H54 (cell line): Measurements from ENCODE around the gene SYTL2.
A peak's percentile ranks its signal among the peaks of the same experiment; 100 is the strongest.

Experiments
- DNase-seq: peaks from one replicate; pipeline ENCODE4 v3.0.0; 2011; ENCODE audit warnings: low spot score, mixed read lengths; ENCODE audit not compliant: insufficient read length
- FAIRE-seq: peaks from 3 replicates; lab custom pipeline; 2011; peaks lifted over from hg19 to GRCh38; lab: Jason Lieb, UNC
- POLR2A ChIP-seq: IDR thresholded peaks from 2 replicates; pipeline ENCODE4 v1.6.1; 2011; ENCODE audit warnings: low read depth, mild to moderate bottlenecking, low read length

The SYTL2 gene

GRCh38 chr11:85811624-85812023 is 683 bp upstream of the SYTL2 start:
- DNase-seq (no peak), FAIRE-seq (no peak)
- TF ChIP-seq POLR2A: no peak

DNA sequence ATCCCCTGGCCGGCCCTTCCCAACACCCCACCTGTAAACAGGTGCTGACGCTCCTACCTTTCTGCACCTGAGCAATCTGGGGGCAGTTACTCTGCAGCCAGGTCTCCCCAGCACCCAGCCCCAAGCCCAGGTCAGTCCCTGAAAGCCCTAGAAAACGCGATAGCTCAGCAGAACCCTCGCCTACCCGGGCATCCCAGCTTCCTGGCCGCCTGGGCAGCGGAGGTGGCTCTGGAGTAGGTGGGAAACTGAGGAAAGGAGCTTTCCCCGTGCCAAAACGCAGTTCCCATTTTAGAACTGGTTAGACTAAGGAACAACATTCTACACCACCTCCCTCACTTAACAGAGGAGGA is 445 bp downstream of the SYTL2 start:
- TF ChIP-seq POLR2A: no peak
- no peak for DNase-seq
- FAIRE-seq: no peak

GRCh38 chr11:85809863-85810262 is 1.1 kb downstream of the SYTL2 start:
- FAIRE-seq (no peak), DNase-seq (no peak)
- no peak for TF ChIP-seq POLR2A

DNA sequence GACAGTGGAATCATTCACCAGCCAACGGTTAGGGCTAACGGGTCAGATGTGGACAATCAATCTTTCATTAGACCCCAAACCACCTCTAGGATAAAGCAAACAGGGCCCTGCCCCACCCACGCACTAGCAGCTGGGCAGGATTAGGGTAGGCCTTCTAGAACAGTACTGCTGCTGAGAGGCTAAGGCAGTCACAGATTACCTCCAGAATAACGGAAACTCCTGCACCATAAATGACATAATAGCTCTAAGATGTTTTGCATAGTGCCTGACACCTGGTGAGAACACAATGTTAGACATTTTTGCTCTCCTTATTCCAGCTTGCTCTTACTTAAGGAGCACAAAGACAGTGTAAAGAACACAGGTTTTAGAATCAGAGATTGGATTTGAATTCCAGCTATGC is 1.8 kb downstream of the SYTL2 start:
- DNase-seq: no peak
- FAIRE-seq: no peak
- no peak for TF ChIP-seq POLR2A

- TF ChIP-seq POLR2A: no peak
- DNase-seq (no peak), FAIRE-seq (no peak)
These were observed 4.1 kb downstream of the SYTL2 start for GRCh38 chr11:85806876-85807275.

DNA sequence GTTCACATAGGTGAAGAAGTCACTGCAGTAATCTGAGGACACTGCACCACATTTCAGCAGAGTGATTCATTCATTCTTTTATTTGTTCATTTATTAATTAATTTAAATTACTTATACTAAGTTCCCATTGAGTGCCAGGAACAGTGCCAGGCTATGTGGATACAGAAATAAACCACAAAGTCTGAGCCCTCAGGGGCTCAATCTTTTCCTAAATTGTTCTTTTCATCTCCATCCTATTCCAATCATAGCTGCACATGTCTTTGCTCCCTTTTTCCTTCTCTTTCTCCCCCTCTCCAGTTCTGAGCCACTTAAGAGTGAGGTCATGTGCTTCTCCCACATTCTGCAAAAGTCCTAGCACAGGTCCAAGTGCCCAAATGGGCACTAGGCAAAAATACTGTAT is 4.9 kb downstream of the SYTL2 start:
- DNase-seq: no peak
- no peak for TF ChIP-seq POLR2A
- no peak for FAIRE-seq

- FAIRE-seq: peak; percentile 23
- no peak for TF ChIP-seq POLR2A
- DNase-seq: no peak
These were observed 5.6 kb downstream of the SYTL2 start for GRCh38 chr11:85805387-85805786.

DNA sequence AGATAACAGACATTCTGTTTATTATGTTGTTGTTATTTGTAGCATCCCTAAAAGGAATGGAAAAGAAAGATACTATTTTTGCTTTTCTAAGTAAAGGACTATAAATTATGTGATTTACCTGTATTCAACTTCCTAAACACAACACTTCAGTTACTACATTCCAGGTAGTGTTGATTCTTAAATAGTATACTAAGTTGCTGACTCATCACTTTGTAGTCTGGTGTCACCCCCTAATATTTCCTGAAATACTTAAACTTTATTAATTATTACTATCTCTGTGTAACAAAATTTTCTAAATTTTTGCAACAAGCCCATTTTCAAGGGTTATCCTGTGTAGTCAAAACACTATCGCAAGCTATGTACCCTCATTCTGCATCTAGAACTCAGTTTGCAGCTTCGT is 7.0 kb downstream of the SYTL2 start:
- DNase-seq (no peak), FAIRE-seq (no peak)
- TF ChIP-seq POLR2A: no peak

DNA sequence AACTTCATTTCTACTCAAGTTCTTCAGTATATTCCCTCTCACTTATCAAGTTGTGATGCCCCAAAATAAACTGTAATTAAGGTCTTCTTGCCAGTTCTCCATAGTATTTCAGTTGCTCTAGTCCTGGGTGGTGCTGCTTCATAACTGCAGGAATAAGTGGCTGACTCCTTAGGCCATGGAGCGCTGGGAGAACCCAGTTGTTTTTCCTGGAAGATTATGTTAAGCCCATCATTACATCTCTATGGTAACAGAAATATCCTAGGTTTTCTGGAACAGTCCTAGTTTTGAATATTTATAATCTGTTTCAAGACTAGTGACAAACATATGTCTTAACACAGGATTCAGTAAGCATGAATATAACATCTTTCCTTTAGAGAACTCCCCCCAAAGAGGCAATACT is 7.6 kb downstream of the SYTL2 start:
- no peak for TF ChIP-seq POLR2A
- no peak for DNase-seq
- no peak for FAIRE-seq

GRCh38 chr11:85801527-85801926 is 9.4 kb downstream of the SYTL2 start:
- TF ChIP-seq POLR2A: no peak
- DNase-seq: no peak
- no peak for FAIRE-seq

DNA sequence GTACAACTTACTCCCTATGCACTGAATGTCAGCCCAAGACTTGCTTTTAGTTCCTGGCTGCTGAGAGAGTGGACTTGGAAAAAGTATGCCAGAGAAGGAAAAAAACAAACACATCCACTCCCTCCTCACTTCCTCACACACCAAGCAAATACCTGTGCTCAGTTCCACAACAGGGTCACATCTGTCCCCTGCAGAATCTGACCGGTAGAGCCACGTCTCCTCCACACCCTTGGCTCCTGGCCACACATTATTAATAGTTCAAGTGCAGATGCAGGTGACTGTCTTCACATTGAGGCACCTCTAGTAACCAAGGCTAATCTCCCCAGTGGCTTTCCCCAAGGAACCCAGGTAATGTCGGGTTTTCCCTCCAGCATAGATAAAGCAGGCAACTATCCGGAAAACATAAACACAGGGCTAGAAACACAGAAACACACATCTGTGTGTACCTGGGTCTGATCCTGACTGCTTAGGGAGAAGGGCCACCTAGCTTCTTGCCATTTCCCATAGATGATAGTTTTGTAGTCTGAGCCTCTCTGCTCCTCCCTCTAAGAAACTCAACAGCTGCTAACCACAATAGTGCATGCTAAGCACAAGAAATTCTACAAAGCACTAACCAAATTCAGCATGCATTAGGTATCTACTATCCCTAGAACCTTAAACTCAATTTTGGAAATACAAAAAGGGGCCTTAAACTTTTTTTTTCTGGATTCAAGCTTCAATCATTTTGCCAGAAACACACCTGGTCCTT is 10.2 kb downstream of the SYTL2 start:
- no peak for TF ChIP-seq POLR2A
- DNase-seq (no peak), FAIRE-seq (no peak)

GRCh38 chr11:85799142-85799541 is 11.8 kb downstream of the SYTL2 start:
- DNase-seq (no peak), FAIRE-seq (no peak)

DNA sequence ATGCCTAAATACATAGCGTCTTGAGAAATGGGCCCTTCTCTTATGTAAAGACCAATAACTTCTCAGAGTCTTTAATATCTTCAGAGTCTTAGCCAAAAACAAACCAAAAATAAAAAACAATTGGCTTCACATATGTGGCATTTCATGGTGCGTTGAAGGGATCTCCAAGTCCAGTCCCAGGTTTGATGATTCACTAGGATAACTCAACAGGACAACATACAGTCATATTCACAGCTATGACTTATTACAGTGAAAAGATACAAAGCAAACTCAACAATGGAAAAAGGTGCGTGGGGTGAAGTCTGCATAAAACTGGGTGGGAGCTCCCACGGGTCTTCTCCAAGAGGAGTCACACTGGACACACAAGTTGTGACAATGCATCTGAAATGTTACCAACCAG is 12.6 kb downstream of the SYTL2 start:
- TF ChIP-seq POLR2A: no peak
- no peak for FAIRE-seq
- no peak for DNase-seq

More at GRCh38 chr11:85799142-85799541, 11.8 kb downstream of the SYTL2 start:
- TF ChIP-seq POLR2A: no peak

DNA sequence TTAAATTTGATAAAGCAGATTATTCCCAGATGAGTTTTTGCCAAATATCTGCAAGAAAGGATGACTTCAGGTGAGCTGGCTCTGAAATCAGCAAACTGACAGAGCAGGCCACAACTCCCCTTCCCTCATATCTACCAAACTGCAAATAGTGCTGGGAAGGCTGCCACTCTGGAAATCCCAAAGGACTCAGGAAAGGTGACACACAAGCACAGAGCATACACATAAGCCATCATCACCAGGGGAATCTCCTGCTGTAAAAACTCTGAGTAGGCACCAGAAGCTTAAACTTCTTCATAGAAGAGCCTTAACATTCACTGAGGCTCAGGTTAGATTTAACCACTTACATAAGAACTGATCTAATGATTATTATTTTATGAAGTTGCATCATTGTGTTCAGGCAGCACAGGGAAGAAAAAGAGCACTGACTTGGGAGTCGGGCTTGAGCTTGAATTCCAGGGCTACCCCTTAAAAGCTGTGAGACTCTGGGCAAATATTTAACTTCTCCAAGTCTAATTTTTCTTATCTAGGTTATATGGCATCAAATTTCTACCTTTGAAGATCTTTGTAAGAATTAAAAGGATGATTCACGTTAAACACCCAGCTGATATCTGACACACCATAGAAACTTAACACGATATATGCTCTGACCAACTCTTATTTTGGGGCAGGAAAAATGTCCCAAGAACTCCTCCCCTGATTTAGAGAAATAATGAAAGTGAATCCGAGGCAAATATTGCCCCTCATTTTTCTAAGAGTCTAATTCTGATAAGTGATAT is 15.0 kb downstream of the SYTL2 start:
- DNase-seq (no peak), FAIRE-seq (no peak)
- TF ChIP-seq POLR2A: no peak
